ENCODE data around the gene CST6.

CST6 gene

GRCh38 chr11:66045177-66045639 lies 33.4 kb downstream of the CST6 start:
- peak in 49 of 51 donors; percentile 14 to 83 (median 58) for DNase-seq

- DNase-seq = no peak
Observed at GRCh38 chr11:66046901-66047300, 35.1 kb downstream of the CST6 start.

GRCh38 chr11:66047541-66048365 lies 35.9 kb downstream of the CST6 start:
- DNase-seq = no peak

GRCh38 chr11:66048547-66049323 lies 36.9 kb downstream of the CST6 start, which contains the start of gene GAL3ST3:
Gene GAL3ST3 (minus strand): TSS chr11:66049161. CDS start chr11:66045415, 3,746 bp downstream.
- peak in 9 of 51 donors; percentile 7 to 39 (median 23) for DNase-seq

GRCh38 chr11:66050581-66051231 lies 38.9 kb downstream of the CST6 start:
- DNase-seq = no peak

- peak in 1 of 51 donors; percentile 26 for DNase-seq
Observed at GRCh38 chr11:66051371-66051765, 39.6 kb downstream of the CST6 start.

- DNase-seq = peak; percentile 54 to 100 (median 97)
Observed at GRCh38 chr11:66051766-66052663, 40.2 kb downstream of the CST6 start, which contains the start of gene SF3B2. Gene SF3B2 (plus strand): TSS chr11:66052364. CDS start chr11:66052385, 21 bp downstream.

- DNase-seq = no peak
Observed at GRCh38 chr11:66052664-66052982, 40.8 kb downstream of the CST6 start.

GRCh38 chr11:66055021-66055420 lies 43.2 kb downstream of the CST6 start:
- DNase-seq = no peak

GRCh38 chr11:66056501-66056900 lies 44.7 kb downstream of the CST6 start:
- DNase-seq = peak in 1 of 51 donors; percentile 55

- DNase-seq = no peak
Observed at GRCh38 chr11:66059966-66060680, 48.3 kb downstream of the CST6 start.

- DNase-seq = no peak
Observed at GRCh38 chr11:66061268-66061667, 49.5 kb downstream of the CST6 start.

- DNase-seq = no peak
Observed at GRCh38 chr11:66062408-66062807, 50.6 kb downstream of the CST6 start.

All from hypothalamus (tissue), 51 donors.